ENCODE measurements around the gene CYREN. TPM values are rescaled to one million over a fixed set of nuclear protein-coding genes. Genes with fewer than 3 reads are reported as not detected.

Gene CYREN
- total RNA-seq, 1 donor from 2014 or later = 44.4 TPM

DNA sequence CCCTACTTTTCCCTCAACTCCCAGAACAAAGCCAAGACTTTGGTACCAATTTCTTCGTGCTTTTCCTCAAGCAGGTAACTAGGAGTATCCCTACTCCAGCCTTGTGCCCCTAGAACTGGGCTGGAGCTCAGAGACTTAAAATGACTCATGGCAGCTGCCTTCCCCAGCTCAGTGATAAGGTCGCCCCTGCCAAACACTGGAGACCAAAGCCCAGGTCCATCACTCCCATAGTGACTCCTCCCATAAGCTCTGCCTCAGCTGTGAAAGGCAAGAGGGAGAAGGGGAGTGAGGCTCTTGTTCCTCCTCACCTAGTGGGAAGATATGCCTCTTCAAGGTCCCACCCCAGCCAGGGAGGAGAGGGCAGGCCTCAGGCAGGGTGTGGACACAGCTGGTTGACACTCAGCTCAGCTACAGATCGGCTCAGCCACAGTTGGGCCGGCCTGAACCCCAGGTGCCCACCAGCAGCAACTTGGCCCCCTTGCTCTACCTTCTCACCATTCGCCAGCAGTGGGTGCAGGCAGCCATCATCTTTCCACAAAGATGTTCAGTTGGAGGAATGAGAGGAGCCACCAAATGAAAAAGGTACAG, 13.8 kb upstream of the CYREN start:
- Mint-ChIP-seq H3K4me3 (no peak overlapping the region), H3K9me3 (peaks cover 39% of the 10 kb centered on the region), H3K27ac (no peak overlapping the region), H3K36me3 (peaks cover 70% of the 10 kb centered on the region), H3K4me1 (no peaks in the 10 kb centered on the region), H3K27me3 (ENCODE audit: low read depth) (no peaks in the 10 kb centered on the region)
- DNase-seq (ENCODE audit: low spot score in 2 of 2, unreplicated experiment in 2 of 2) = no peak
- TF ChIP-seq, protein P1, sequence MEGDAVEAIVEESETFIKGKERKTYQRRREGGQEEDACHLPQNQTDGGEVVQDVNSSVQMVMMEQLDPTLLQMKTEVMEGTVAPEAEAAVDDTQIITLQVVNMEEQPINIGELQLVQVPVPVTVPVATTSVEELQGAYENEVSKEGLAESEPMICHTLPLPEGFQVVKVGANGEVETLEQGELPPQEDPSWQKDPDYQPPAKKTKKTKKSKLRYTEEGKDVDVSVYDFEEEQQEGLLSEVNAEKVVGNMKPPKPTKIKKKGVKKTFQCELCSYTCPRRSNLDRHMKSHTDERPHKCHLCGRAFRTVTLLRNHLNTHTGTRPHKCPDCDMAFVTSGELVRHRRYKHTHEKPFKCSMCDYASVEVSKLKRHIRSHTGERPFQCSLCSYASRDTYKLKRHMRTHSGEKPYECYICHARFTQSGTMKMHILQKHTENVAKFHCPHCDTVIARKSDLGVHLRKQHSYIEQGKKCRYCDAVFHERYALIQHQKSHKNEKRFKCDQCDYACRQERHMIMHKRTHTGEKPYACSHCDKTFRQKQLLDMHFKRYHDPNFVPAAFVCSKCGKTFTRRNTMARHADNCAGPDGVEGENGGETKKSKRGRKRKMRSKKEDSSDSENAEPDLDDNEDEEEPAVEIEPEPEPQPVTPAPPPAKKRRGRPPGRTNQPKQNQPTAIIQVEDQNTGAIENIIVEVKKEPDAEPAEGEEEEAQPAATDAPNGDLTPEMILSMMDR (IDR thresholded peaks at IDR 0.05; ENCODE audit: unreplicated experiment) = no peak

DNA sequence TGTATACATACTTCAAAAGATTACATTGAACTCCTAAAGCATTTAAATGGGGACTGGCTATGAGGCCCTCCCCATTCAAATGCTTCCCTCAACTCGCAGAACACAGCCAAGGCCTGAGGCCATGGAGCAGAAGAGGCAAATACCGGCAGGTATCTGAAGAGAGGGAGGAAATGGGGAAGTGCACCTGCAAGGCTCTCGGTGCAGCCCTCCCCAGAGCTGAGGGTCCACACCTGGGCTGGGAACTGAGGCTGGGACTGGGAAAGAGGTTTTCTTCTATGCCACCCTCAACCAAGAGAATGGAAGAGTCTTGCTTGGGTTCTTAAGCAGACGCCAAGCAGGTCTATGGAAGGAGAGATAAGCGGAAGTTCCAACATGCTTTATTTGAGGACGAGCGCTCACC, 13.0 kb upstream of the CYREN start:
- H3K4me3 Mint-ChIP-seq = no peak overlapping the region
- no peak for DNase-seq (ENCODE audit: low spot score in 2 of 2, unreplicated experiment in 2 of 2)
- H3K4me1 Mint-ChIP-seq = no peaks in the 10 kb centered on the region
- H3K27me3 Mint-ChIP-seq (ENCODE audit: low read depth) = no peaks in the 10 kb centered on the region
- TF ChIP-seq, protein P1 (IDR thresholded peaks at IDR 0.05; ENCODE audit: unreplicated experiment) = no peak
- peaks cover 78% of the 10 kb centered on the region for H3K36me3 Mint-ChIP-seq
- H3K27ac Mint-ChIP-seq = no peak overlapping the region
- peaks cover 47% of the 10 kb centered on the region for H3K9me3 Mint-ChIP-seq

DNA sequence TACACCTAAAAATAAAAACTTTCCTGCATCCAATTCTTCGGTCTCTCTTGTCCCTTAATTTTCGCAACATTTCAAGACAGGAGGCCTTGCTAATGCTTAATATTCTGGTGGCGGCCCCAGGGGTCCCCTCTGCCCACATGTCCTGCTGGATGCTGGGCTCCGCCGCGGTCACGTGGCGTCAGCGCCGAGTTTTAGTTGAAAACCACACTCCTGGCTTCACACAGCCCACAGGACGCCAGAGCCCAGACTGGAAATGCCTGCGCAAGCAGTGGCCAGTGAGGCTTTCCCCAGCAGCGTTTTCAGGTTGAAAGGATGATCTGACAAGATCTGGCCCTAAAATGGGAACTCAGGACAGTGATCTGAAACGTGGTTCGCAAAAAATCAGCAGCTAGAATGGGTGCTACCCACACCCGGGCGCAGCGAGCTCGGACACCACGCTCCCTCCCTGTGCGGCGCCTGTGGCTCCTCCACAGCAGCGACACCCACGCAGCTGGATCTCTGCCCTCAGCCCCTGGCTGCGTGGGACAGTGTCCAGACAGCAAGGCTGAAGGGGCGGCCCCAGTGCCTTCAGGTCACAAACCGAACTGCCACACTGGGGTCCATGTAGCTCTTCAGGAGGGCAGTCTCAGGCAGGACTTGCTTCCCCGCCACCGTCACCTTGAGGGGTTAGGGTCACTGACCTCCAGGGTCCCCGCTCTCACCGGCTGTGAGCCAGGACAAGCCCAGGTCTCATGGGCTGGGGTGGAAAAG, 11.6 kb upstream of the CYREN start:
- Mint-ChIP-seq H3K4me1 (no peaks in the 10 kb centered on the region), H3K9me3 (peaks cover 54% of the 10 kb centered on the region), H3K27ac (no peak overlapping the region), H3K27me3 (ENCODE audit: low read depth) (no peaks in the 10 kb centered on the region), H3K4me3 (no peak overlapping the region), H3K36me3 (peaks cover 73% of the 10 kb centered on the region)
- TF ChIP-seq, protein P1 (IDR thresholded peaks at IDR 0.05; ENCODE audit: unreplicated experiment) = no peak
- no peak for DNase-seq (ENCODE audit: low spot score in 2 of 2, unreplicated experiment in 2 of 2)

DNA sequence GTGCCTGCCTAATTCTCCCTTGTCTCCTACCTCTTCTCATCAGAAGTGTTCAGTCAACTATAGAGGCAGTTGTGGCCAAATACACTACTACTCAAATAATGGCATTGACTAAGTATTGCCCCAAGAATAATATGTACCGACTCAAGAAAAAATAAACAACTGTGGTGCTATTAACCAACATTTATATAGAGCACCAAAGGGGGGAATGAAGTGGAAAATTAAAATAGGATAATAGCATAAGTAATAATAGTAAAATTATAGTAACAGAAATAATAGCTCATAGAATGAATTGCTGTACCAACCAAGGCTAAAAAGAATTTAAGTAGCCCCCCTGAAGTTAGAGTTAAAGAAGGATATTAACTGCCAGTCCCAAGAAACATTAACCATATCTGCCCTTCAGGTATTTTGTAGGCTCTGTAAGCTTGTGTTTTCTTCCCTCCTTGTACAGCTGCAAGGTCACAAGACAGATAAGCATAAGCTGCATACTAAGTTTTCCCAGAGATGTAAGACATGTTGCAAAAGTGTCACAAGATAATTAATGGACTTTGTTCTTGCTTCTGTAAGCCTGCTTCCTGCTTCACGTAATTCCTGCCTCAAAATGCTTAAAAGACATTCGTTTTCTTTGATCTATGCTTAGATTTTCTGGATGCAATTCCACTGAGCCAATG, 10.9 kb upstream of the CYREN start:
- H3K27me3 Mint-ChIP-seq (ENCODE audit: low read depth) = no peaks in the 10 kb centered on the region
- peaks cover 54% of the 10 kb centered on the region for H3K9me3 Mint-ChIP-seq
- TF ChIP-seq, protein P1 (IDR thresholded peaks at IDR 0.05; ENCODE audit: unreplicated experiment) = no peak
- no peak overlapping the region for H3K4me3 Mint-ChIP-seq
- peaks cover 74% of the 10 kb centered on the region for H3K36me3 Mint-ChIP-seq
- no peak overlapping the region for H3K27ac Mint-ChIP-seq
- no peak for DNase-seq (ENCODE audit: low spot score in 2 of 2, unreplicated experiment in 2 of 2)
- no peaks in the 10 kb centered on the region for H3K4me1 Mint-ChIP-seq

DNA sequence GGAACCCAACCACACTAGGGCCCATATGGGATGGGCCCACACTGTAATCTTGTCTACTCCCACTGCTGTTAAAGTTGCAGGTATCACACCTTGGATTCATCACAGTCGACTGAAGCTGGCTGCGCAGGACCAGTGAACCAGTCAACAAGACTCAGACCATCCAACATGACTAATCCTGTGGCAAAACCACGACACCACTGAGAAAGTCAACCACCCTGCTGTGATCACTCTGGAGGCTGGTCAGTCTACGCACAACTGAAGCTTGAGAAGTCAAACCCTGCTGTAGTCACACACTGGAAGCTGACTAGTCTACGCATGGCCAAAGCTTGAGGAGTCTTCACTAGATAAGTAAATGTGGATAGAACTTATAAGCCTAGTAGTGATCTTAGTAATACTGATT, 9.6 kb upstream of the CYREN start:
- TF ChIP-seq, protein P1 (IDR thresholded peaks at IDR 0.05; ENCODE audit: unreplicated experiment) = no peak
- Mint-ChIP-seq H3K36me3 (peaks cover 66% of the 10 kb centered on the region), H3K27ac (no peak overlapping the region)

More for the DNA sequence above, 9.6 kb upstream of the CYREN start:
- no peak for DNase-seq (ENCODE audit: low spot score in 2 of 2, unreplicated experiment in 2 of 2)
- H3K4me1 Mint-ChIP-seq = no peaks in the 10 kb centered on the region
- no peaks in the 10 kb centered on the region for H3K27me3 Mint-ChIP-seq (ENCODE audit: low read depth)
- peaks cover 54% of the 10 kb centered on the region for H3K9me3 Mint-ChIP-seq
- H3K4me3 Mint-ChIP-seq = no peak overlapping the region

Data from mesothelial cell of epicardium (in vitro differentiated cells).